Right lobe of liver (tissue), 4 donors: ENCODE data around the gene CASP5.

ENCODE experiments used
- CTCF ChIP-seq, 4 donors: fragments of 200-600 bp in 3 of 4; fragments of 450-650 bp in 1 of 4; IDR thresholded peaks; one replicate each; pipeline versions ENCODE4 v1.5.1 to v1.8.0; 2016 to 2022; ENCODE audit warnings: antibody characterized with exemption in 4 of 4, mild to moderate bottlenecking in 2 of 4
- POLR2A ChIP-seq: fragments of 450-650 bp; IDR thresholded peaks from one replicate; pipeline ENCODE4 v1.6.1; 2017; ENCODE audit warnings: antibody characterized with exemption, mild to moderate bottlenecking
- donor health status: DM: no; HTN: no; CAD: no.
- donor health status: DM: no; HTN: no; CAD: no.
- donor health status: DM: no; HTN: yes; CAD: no.

GRCh38 chr11:105052487-105052886, 29.5 kb upstream of the CASP5 start:
- TF ChIP-seq CTCF (IDR thresholded peaks at IDR 0.05) (no peak), POLR2A (no peak)
